ENCODE data around the gene SLC2A5.
"Not testable (repeated sequence)": the region's sequence is repeated elsewhere in the genome, so short reads cannot be mapped to it uniquely, and the experiment has no call there.

SLC2A5 gene

GRCh38 chr1:9105336-9105867 is 36.0 kb upstream of the SLC2A5 start:
- H3K9ac ChIP-seq (ENCODE audit: low read length), result no peak overlapping the region
- H3K4me3 ChIP-seq (ENCODE audit: low read length), result no peak overlapping the region
- H3K9me3 ChIP-seq (ENCODE audit: control insufficient read depth, low read length), result no peaks in the 10 kb centered on the region
- no peaks in the 10 kb centered on the region for H3K27me3 ChIP-seq (ENCODE audit: control insufficient read depth, insufficient read depth, low read length)
- no peaks in the 10 kb centered on the region for H3K4me1 ChIP-seq (ENCODE audit: control insufficient read depth, insufficient read depth, low read length)
- H3K36me3 ChIP-seq (ENCODE audit: control insufficient read depth, insufficient read depth, low read length), result no peaks in the 10 kb centered on the region

GRCh38 chr1:9101510-9102146 is 32.2 kb upstream of the SLC2A5 start:
- Histone ChIP-seq H3K36me3 (ENCODE audit: control insufficient read depth, insufficient read depth, low read length) (no peaks in the 10 kb centered on the region), H3K27me3 (ENCODE audit: control insufficient read depth, insufficient read depth, low read length) (no peaks in the 10 kb centered on the region)

GRCh38 chr1:9100471-9101043 is 31.1 kb upstream of the SLC2A5 start:
- no peaks in the 10 kb centered on the region for H3K9me3 ChIP-seq (ENCODE audit: control insufficient read depth, low read length)
- H3K27me3 ChIP-seq (ENCODE audit: control insufficient read depth, insufficient read depth, low read length), result no peaks in the 10 kb centered on the region
- H3K4me3 ChIP-seq (ENCODE audit: low read length), result no peak overlapping the region
- no peak overlapping the region for H3K9ac ChIP-seq (ENCODE audit: low read length)
- no peaks in the 10 kb centered on the region for H3K4me1 ChIP-seq (ENCODE audit: control insufficient read depth, insufficient read depth, low read length)
- no peaks in the 10 kb centered on the region for H3K36me3 ChIP-seq (ENCODE audit: control insufficient read depth, insufficient read depth, low read length)

More at GRCh38 chr1:9101510-9102146, 32.2 kb upstream of the SLC2A5 start:
- Histone ChIP-seq H3K9ac (ENCODE audit: low read length) (no peak overlapping the region), H3K9me3 (ENCODE audit: control insufficient read depth, low read length) (no peaks in the 10 kb centered on the region), H3K4me1 (ENCODE audit: control insufficient read depth, insufficient read depth, low read length) (no peaks in the 10 kb centered on the region), H3K4me3 (ENCODE audit: low read length) (no peak overlapping the region)

- no peaks in the 10 kb centered on the region for H3K36me3 ChIP-seq (ENCODE audit: control insufficient read depth, insufficient read depth, low read length)
- H3K4me3 ChIP-seq (ENCODE audit: low read length), result no peak overlapping the region
- H3K27me3 ChIP-seq (ENCODE audit: control insufficient read depth, insufficient read depth, low read length), result no peaks in the 10 kb centered on the region
- H3K9ac ChIP-seq (ENCODE audit: low read length), result no peak overlapping the region
- H3K9me3 ChIP-seq (ENCODE audit: control insufficient read depth, low read length), result no peaks in the 10 kb centered on the region
- H3K4me1 ChIP-seq (ENCODE audit: control insufficient read depth, insufficient read depth, low read length), result no peaks in the 10 kb centered on the region
Observed at GRCh38 chr1:9099555-9099954, 30.1 kb upstream of the SLC2A5 start.

- Histone ChIP-seq H3K9me3 (ENCODE audit: control insufficient read depth, low read length) (no peaks in the 10 kb centered on the region), H3K4me1 (ENCODE audit: control insufficient read depth, insufficient read depth, low read length) (no peaks in the 10 kb centered on the region), H3K9ac (ENCODE audit: low read length) (no peak overlapping the region), H3K4me3 (ENCODE audit: low read length) (no peak overlapping the region), H3K27me3 (ENCODE audit: control insufficient read depth, insufficient read depth, low read length) (no peaks in the 10 kb centered on the region), H3K36me3 (ENCODE audit: control insufficient read depth, insufficient read depth, low read length) (no peaks in the 10 kb centered on the region)
Observed at GRCh38 chr1:9097947-9098705, 28.7 kb upstream of the SLC2A5 start.

- H3K9ac ChIP-seq (ENCODE audit: low read length), result no peak overlapping the region
- no peak overlapping the region for H3K4me3 ChIP-seq (ENCODE audit: low read length)
- peaks cover 4% of the 10 kb centered on the region for H3K27me3 ChIP-seq (ENCODE audit: control insufficient read depth, insufficient read depth, low read length)
- H3K9me3 ChIP-seq (ENCODE audit: control insufficient read depth, low read length), result no peaks in the 10 kb centered on the region
- no peaks in the 10 kb centered on the region for H3K4me1 ChIP-seq (ENCODE audit: control insufficient read depth, insufficient read depth, low read length)
- no peaks in the 10 kb centered on the region for H3K36me3 ChIP-seq (ENCODE audit: control insufficient read depth, insufficient read depth, low read length)
Observed at GRCh38 chr1:9095818-9096217, 26.4 kb upstream of the SLC2A5 start.

GRCh38 chr1:9093996-9094595 is 24.7 kb upstream of the SLC2A5 start:
- H3K36me3 ChIP-seq (ENCODE audit: control insufficient read depth, insufficient read depth, low read length); H3K27me3 ChIP-seq (ENCODE audit: control insufficient read depth, insufficient read depth, low read length); H3K4me3 ChIP-seq (ENCODE audit: low read length); H3K9ac ChIP-seq (ENCODE audit: low read length); H3K9me3 ChIP-seq (ENCODE audit: control insufficient read depth, low read length); H3K4me1 ChIP-seq (ENCODE audit: control insufficient read depth, insufficient read depth, low read length): not testable (repeated sequence)

- Histone ChIP-seq H3K9ac (ENCODE audit: low read length) (no peak overlapping the region), H3K4me1 (ENCODE audit: control insufficient read depth, insufficient read depth, low read length) (no peaks in the 10 kb centered on the region), H3K36me3 (ENCODE audit: control insufficient read depth, insufficient read depth, low read length) (no peaks in the 10 kb centered on the region), H3K27me3 (ENCODE audit: control insufficient read depth, insufficient read depth, low read length) (peaks cover 4% of the 10 kb centered on the region), H3K9me3 (ENCODE audit: control insufficient read depth, low read length) (no peaks in the 10 kb centered on the region), H3K4me3 (ENCODE audit: low read length) (no peak overlapping the region)
Observed at GRCh38 chr1:9093581-9093980, 24.1 kb upstream of the SLC2A5 start.

- Histone ChIP-seq H3K4me1 (ENCODE audit: control insufficient read depth, insufficient read depth, low read length) (no peaks in the 10 kb centered on the region), H3K36me3 (ENCODE audit: control insufficient read depth, insufficient read depth, low read length) (no peaks in the 10 kb centered on the region), H3K9ac (ENCODE audit: low read length) (no peak overlapping the region), H3K27me3 (ENCODE audit: control insufficient read depth, insufficient read depth, low read length) (peaks cover 4% of the 10 kb centered on the region), H3K4me3 (ENCODE audit: low read length) (no peak overlapping the region), H3K9me3 (ENCODE audit: control insufficient read depth, low read length) (no peaks in the 10 kb centered on the region)
Observed at GRCh38 chr1:9093091-9093490, 23.7 kb upstream of the SLC2A5 start.

GRCh38 chr1:9088807-9089206 is 19.4 kb upstream of the SLC2A5 start:
- Histone ChIP-seq H3K4me3 (ENCODE audit: low read length) (no peak overlapping the region), H3K4me1 (ENCODE audit: control insufficient read depth, insufficient read depth, low read length) (peaks cover 5% of the 10 kb centered on the region), H3K36me3 (ENCODE audit: control insufficient read depth, insufficient read depth, low read length) (no peaks in the 10 kb centered on the region), H3K9ac (ENCODE audit: low read length) (no peak overlapping the region), H3K27me3 (ENCODE audit: control insufficient read depth, insufficient read depth, low read length) (peaks cover 4% of the 10 kb centered on the region), H3K9me3 (ENCODE audit: control insufficient read depth, low read length) (no peaks in the 10 kb centered on the region)

- Histone ChIP-seq H3K4me1 (ENCODE audit: control insufficient read depth, insufficient read depth, low read length) (peaks cover 5% of the 10 kb centered on the region), H3K27me3 (ENCODE audit: control insufficient read depth, insufficient read depth, low read length) (peaks cover 4% of the 10 kb centered on the region), H3K9me3 (ENCODE audit: control insufficient read depth, low read length) (no peaks in the 10 kb centered on the region), H3K36me3 (ENCODE audit: control insufficient read depth, insufficient read depth, low read length) (no peaks in the 10 kb centered on the region), H3K4me3 (ENCODE audit: low read length) (no peak overlapping the region), H3K9ac (ENCODE audit: low read length) (no peak overlapping the region)
Observed at GRCh38 chr1:9087411-9088125, 18.1 kb upstream of the SLC2A5 start.

Measured in mucosa of stomach (tissue), 1 donor.